K562 (cell line): ENCODE results near the gene CLDN15. TPM values are rescaled to one million over a fixed set of nuclear protein-coding genes. Genes with fewer than 3 reads are reported as not detected.

Experiments used
- BRF1 ChIP-seq: IDR thresholded peaks from 3 replicates; pipeline ENCODE4 v1.6.1; 2011; ENCODE audit warnings: borderline replicate concordance, mild to moderate bottlenecking; ENCODE audit not compliant: insufficient read length; ENCODE audit errors: extremely low read depth
- CBX5 ChIP-seq: IDR thresholded peaks from 2 replicates; pipeline ENCODE4 v1.6.1; 2014; ENCODE audit warnings: low read depth, borderline replicate concordance
- ELF2 ChIP-seq: fragments of 250-450 bp; sonication (Bioruptor Pico); IDR thresholded peaks from 2 replicates; pipeline ENCODE4 v1.5.0; 2021; ENCODE audit warnings: mild to moderate bottlenecking
- GABPA ChIP-seq: fragments of 200-800 bp; sonication (Bioruptor generic); conservative IDR thresholded peaks from 2 replicates; pipeline ENCODE4 v1.6.1; 2016; ENCODE audit warnings: low read depth, missing genetic modification characterization, missing compliant biosample characterization
- HCFC1 ChIP-seq: IDR thresholded peaks from 2 replicates; pipeline ENCODE4 v1.6.1; 2012; ENCODE audit warnings: low read depth, low read length, improper control_type of control experiment
- HLTF ChIP-seq: fragments of 450-650 bp; IDR thresholded peaks from 2 replicates; pipeline ENCODE4 v1.6.1; 2016
- HMGN3 ChIP-seq: IDR thresholded peaks from 2 replicates; pipeline ENCODE4 v1.6.1; 2011; ENCODE audit warnings: borderline replicate concordance, low read depth, mild to moderate bottlenecking, mixed read lengths, low read length; ENCODE audit not compliant: insufficient read length; ENCODE audit errors: extremely low read depth
- KLF13 ChIP-seq: fragments of 450-650 bp; IDR thresholded peaks from 2 replicates; pipeline ENCODE4 v1.6.1; 2016; ENCODE audit warnings: missing genetic modification characterization, low read depth, mild to moderate bottlenecking, missing compliant biosample characterization, moderate library complexity, borderline replicate concordance
- LCOR ChIP-seq: sonication (generic); formaldehyde crosslinking; IDR thresholded peaks from 2 replicates; pipeline ENCODE4 v1.8.0; 2022; ENCODE audit warnings: mild to moderate bottlenecking, missing genetic modification reagents
- MAZ ChIP-seq, 2 experiments: fragments of 450-650 bp in 1 of 2; sonication (generic) in 1 of 2; formaldehyde crosslinking; IDR thresholded peaks in 1 of 2; conservative IDR thresholded peaks in 1 of 2; 2 replicates each; pipeline versions ENCODE4 v1.4.0 to v1.5.0; 2020; ENCODE audit warnings: mild to moderate bottlenecking in 1 of 2, missing genetic modification reagents in 1 of 2
- MCM7 ChIP-seq, 2 experiments: fragments of 450-650 bp; IDR thresholded peaks; 2 replicates each; pipeline ENCODE4 v1.6.1; 2016 to 2018
- NFIC ChIP-seq: fragments of 450-650 bp; IDR thresholded peaks from 2 replicates; pipeline ENCODE4 v1.6.1; 2017; ENCODE audit warnings: mild to moderate bottlenecking, inconsistent platforms
- POLR2H ChIP-seq: IDR thresholded peaks from 2 replicates; pipeline ENCODE4 v1.6.1; 2016; ENCODE audit warnings: missing genetic modification characterization, low read depth, mild to moderate bottlenecking, control low read depth, missing compliant biosample characterization, moderate library complexity
- RBBP5 ChIP-seq: fragments of 200-600 bp; sonication (generic); IDR thresholded peaks from 2 replicates; pipeline ENCODE4 v1.6.1; 2012; ENCODE audit warnings: borderline replicate concordance, mild to moderate bottlenecking, low read length, control low read depth, inconsistent platforms; ENCODE audit not compliant: insufficient read depth, poor library complexity, severe bottlenecking
- RBFOX2 ChIP-seq: fragments of 200-400 bp; formaldehyde crosslinking; IDR thresholded peaks from 2 replicates; pipeline ENCODE4 v1.6.1; 2017; ENCODE audit warnings: low read depth, mild to moderate bottlenecking, low read length, moderate library complexity
- SMARCE1 ChIP-seq: fragments of 450-650 bp; IDR thresholded peaks from 2 replicates; pipeline ENCODE4 v1.7.1; 2016; ENCODE audit warnings: mild to moderate bottlenecking
- ZBTB17 ChIP-seq: fragments of 450-650 bp; formaldehyde crosslinking; IDR thresholded peaks from 2 replicates; pipeline ENCODE4 v1.4.0; 2020; ENCODE audit warnings: mild to moderate bottlenecking
- ZNF232 ChIP-seq: sonication (generic); formaldehyde crosslinking; IDR thresholded peaks from 2 replicates; pipeline ENCODE4 v1.8.0; 2022; ENCODE audit warnings: mild to moderate bottlenecking, missing genetic modification reagents
- ZZZ3 ChIP-seq: fragments of 450-650 bp; IDR thresholded peaks from 2 replicates; pipeline ENCODE4 v1.6.1; 2016; ENCODE audit warnings: antibody characterized with exemption, mild to moderate bottlenecking, moderate library complexity
- polyA plus RNA-seq, 8 experiments: library from polyadenylated mRNA; depleted of rRNA in 4 of 8; stranded (reverse) in 5 of 8; unstranded in 3 of 8; fragments of >200 nt; fragmentation: Nextera tagmentation in 2 of 8; fragmentation: Illumina TruSeq in 1 of 8; extraction: Ambion mirVana in 2 of 8; extraction: Trizol in 1 of 8; gene quantifications; 2 replicates each; pipeline versions ENCODE4 v1.2.1 to v1.2.3, GENCODE V29; 2011 to 2014; ENCODE audit warnings: inconsistent platforms in 1 of 8, missing spikeins in 1 of 8
- total RNA-seq, 7 experiments: library from RNA; depleted of rRNA in 6 of 7; stranded (reverse); fragments of >200 nt in 6 of 7; fragmentation: Illumina TruSeq in 2 of 7; extraction: Trizol in 2 of 7; gene quantifications; 2 replicates each; pipeline versions ENCODE4 v1.2.1 to v1.2.3, GENCODE V29; 2011 to 2021; ENCODE audit warnings: low replicate concordance in 1 of 7
- TF ChIP-seq, protein P1 (sequence below): fragments of 450-650 bp; formaldehyde crosslinking; IDR thresholded peaks from 2 replicates; pipeline ENCODE4 v1.4.0; 2022; ENCODE audit warnings: mild to moderate bottlenecking, moderate library complexity
- TF ChIP-seq, protein P2 (sequence below): fragments of 450-650 bp; IDR thresholded peaks from 2 replicates; pipeline ENCODE4 v1.6.1; 2016
- TF ChIP-seq, protein P3 (sequence below), 2 experiments: fragments of 450-650 bp; conservative IDR thresholded peaks; 2 replicates each; pipeline ENCODE4 v1.6.1; 2017; ENCODE audit warnings: mild to moderate bottlenecking in 2 of 2, moderate library complexity in 2 of 2
- TF ChIP-seq, protein P4 (sequence below): sonication (generic); formaldehyde crosslinking; IDR thresholded peaks from 2 replicates; pipeline ENCODE4 v1.8.1; 2022; ENCODE audit warnings: missing genetic modification reagents

Gene CLDN15
- total and polyA plus RNA-seq, 9 of the 15 experiments (the other 6 are each of a cell fraction or from before 2014, with no cell fraction given): 0.32 to 14.5 (median 7.4) TPM

DNA sequence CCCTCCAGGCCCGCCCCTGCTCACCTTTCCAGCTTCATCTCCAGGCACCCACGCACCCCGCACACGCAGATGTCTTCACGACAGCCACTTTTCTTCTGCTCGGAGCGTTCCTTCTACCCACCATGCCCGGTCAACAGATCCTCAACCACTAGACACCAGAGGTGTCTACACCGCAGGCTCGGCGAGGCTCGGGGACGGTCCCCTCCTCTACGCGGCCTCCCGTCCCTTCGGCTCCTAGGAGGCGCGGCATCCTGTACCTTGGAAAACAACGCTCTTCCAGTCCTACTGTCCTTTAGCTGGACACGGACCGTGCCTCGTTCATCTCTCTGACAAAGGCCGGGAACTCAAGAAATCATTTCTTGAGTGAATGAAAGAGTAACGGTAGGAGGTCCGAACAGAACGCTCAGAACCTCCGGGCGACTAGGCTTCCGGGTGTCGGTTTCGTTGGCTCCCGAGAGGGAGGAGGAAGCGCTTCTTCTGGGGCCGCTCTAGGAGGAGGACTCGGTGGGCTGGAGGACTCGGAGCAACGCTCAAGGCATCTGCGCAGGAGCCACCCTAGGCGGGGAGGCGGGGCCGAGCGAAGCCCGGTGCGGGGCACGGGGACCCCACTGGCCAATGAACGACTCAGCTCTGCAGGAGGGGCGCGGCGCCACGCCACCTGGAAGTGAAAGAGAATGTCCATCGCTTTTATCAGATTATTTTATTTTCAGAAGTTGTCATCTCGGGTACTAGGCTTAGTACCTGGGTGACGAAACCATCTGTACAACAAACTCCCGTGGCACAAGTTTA lies 14.5 kb upstream of the CLDN15 start (continued):
- TF ChIP-seq HMGN3 (peak; percentile 79), GABPA (tag) (peak; percentile 93), ZZZ3 (0 out of 2 replicates have a peak, but pooled peaks have one; percentile 35), SMARCE1 (peak; percentile 61), MAZ (CRISPR knock-in tag; conservative IDR thresholded peaks at IDR 0.05 in 1 of 2, IDR thresholded peaks at IDR 0.05 in 1 of 2) (peak in 1 of 2 experiments; percentile 58), RBBP5 (peak; percentile 81), KLF13 (tag) (peak; percentile 53; the same call in 1 of the 2 replicates), HCFC1 (peak; percentile 81), ELF2 (CRISPR knock-in tag) (peak; percentile 98), ZBTB17 (peak; percentile 53; the same call in 1 of the 2 replicates), LCOR (peak; percentile 42; the same call in 1 of the 2 replicates), CBX5 (no peak), POLR2H (tag) (peak; percentile 95; the same call in 1 of the 2 replicates), NFIC (no peak), ZNF232 (CRISPR knock-in tag) (0 out of 2 replicates have a peak, but pooled peaks have one; percentile 40), MCM7 (IDR thresholded peaks at IDR 0.05) (no peak), HLTF (no peak), RBFOX2 (peak; percentile 87), BRF1 (no peak)
- TF ChIP-seq, protein P1, sequence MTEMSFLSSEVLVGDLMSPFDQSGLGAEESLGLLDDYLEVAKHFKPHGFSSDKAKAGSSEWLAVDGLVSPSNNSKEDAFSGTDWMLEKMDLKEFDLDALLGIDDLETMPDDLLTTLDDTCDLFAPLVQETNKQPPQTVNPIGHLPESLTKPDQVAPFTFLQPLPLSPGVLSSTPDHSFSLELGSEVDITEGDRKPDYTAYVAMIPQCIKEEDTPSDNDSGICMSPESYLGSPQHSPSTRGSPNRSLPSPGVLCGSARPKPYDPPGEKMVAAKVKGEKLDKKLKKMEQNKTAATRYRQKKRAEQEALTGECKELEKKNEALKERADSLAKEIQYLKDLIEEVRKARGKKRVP (CRISPR knock-in tag): no peak
- TF ChIP-seq, protein P2, sequence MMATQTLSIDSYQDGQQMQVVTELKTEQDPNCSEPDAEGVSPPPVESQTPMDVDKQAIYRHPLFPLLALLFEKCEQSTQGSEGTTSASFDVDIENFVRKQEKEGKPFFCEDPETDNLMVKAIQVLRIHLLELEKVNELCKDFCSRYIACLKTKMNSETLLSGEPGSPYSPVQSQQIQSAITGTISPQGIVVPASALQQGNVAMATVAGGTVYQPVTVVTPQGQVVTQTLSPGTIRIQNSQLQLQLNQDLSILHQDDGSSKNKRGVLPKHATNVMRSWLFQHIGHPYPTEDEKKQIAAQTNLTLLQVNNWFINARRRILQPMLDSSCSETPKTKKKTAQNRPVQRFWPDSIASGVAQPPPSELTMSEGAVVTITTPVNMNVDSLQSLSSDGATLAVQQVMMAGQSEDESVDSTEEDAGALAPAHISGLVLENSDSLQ: peak; percentile 42
- TF ChIP-seq, protein P3, sequence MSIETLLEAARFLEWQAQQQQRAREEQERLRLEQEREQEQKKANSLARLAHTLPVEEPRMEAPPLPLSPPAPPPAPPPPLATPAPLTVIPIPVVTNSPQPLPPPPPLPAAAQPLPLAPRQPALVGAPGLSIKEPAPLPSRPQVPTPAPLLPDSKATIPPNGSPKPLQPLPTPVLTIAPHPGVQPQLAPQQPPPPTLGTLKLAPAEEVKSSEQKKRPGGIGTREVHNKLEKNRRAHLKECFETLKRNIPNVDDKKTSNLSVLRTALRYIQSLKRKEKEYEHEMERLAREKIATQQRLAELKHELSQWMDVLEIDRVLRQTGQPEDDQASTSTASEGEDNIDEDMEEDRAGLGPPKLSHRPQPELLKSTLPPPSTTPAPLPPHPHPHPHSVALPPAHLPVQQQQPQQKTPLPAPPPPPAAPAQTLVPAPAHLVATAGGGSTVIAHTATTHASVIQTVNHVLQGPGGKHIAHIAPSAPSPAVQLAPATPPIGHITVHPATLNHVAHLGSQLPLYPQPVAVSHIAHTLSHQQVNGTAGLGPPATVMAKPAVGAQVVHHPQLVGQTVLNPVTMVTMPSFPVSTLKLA (conservative IDR thresholded peaks at IDR 0.05): peak; percentile 73 to 87
- TF ChIP-seq, protein P4, sequence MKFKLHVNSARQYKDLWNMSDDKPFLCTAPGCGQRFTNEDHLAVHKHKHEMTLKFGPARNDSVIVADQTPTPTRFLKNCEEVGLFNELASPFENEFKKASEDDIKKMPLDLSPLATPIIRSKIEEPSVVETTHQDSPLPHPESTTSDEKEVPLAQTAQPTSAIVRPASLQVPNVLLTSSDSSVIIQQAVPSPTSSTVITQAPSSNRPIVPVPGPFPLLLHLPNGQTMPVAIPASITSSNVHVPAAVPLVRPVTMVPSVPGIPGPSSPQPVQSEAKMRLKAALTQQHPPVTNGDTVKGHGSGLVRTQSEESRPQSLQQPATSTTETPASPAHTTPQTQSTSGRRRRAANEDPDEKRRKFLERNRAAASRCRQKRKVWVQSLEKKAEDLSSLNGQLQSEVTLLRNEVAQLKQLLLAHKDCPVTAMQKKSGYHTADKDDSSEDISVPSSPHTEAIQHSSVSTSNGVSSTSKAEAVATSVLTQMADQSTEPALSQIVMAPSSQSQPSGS: no peak
